ENCODE measurements around the gene ADARB1.
A peak's percentile ranks its signal among the peaks of the same experiment; 100 is the strongest.

The ADARB1 gene

DNA sequence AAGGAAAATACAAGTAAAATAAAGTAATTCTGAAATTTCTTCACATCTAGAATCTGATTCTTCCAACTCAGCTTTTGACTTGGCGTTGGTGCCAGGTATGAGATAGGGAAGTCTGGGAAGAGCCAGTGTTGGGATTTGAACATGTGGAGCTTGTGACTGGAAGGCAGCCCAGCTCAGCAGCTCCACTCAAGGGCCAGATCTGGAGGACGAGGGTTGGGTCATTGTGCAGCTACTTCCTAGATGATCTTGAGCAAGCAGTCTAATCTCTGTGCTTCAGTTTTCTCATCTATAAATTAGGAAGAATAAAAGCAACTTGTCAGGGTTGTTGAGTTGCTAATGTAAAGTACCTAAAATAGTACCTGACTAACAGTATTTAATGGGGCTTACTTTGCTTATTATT, 5.0 kb downstream of the ADARB1 start:
- Mint-ChIP-seq H3K27ac (no peak overlapping the region), H3K4me1 (peaks cover 18% of the 10 kb centered on the region), H3K4me3 (no peak overlapping the region), H3K27me3 (ENCODE audit: low read depth, poor library complexity) (peaks cover 39% of the 10 kb centered on the region), H3K9me3 (no peaks in the 10 kb centered on the region), H3K36me3 (ENCODE audit: low read depth) (peaks cover 5% of the 10 kb centered on the region)
- no peak for DNase-seq
- TF ChIP-seq, protein P1, sequence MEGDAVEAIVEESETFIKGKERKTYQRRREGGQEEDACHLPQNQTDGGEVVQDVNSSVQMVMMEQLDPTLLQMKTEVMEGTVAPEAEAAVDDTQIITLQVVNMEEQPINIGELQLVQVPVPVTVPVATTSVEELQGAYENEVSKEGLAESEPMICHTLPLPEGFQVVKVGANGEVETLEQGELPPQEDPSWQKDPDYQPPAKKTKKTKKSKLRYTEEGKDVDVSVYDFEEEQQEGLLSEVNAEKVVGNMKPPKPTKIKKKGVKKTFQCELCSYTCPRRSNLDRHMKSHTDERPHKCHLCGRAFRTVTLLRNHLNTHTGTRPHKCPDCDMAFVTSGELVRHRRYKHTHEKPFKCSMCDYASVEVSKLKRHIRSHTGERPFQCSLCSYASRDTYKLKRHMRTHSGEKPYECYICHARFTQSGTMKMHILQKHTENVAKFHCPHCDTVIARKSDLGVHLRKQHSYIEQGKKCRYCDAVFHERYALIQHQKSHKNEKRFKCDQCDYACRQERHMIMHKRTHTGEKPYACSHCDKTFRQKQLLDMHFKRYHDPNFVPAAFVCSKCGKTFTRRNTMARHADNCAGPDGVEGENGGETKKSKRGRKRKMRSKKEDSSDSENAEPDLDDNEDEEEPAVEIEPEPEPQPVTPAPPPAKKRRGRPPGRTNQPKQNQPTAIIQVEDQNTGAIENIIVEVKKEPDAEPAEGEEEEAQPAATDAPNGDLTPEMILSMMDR (IDR thresholded peaks at IDR 0.05), result no peak

- Mint-ChIP-seq H3K27ac (peak overlapping the region; percentile 3), H3K9me3 (no peaks in the 10 kb centered on the region), H3K27me3 (ENCODE audit: low read depth, poor library complexity) (peaks cover 37% of the 10 kb centered on the region), H3K4me3 (no peak overlapping the region), H3K4me1 (peaks cover 18% of the 10 kb centered on the region), H3K36me3 (ENCODE audit: low read depth) (peaks cover 5% of the 10 kb centered on the region)
- TF ChIP-seq, protein P1 (IDR thresholded peaks at IDR 0.05), result no peak
- DNase-seq, result no peak
These were observed 5.9 kb downstream of the ADARB1 start for GRCh38 chr21:45080232-45080631.

GRCh38 chr21:45080639-45081414, 6.4 kb downstream of the ADARB1 start:
- Mint-ChIP-seq H3K27me3 (ENCODE audit: low read depth, poor library complexity) (peaks cover 31% of the 10 kb centered on the region), H3K9me3 (no peaks in the 10 kb centered on the region), H3K36me3 (ENCODE audit: low read depth) (peaks cover 5% of the 10 kb centered on the region), H3K27ac (no peak overlapping the region), H3K4me1 (peaks cover 14% of the 10 kb centered on the region), H3K4me3 (no peak overlapping the region)
- TF ChIP-seq, protein P1 (IDR thresholded peaks at IDR 0.05), result no peak
- no peak for DNase-seq

- no peak overlapping the region for H3K27ac Mint-ChIP-seq
- no peak overlapping the region for H3K4me3 Mint-ChIP-seq
- TF ChIP-seq, protein P1 (IDR thresholded peaks at IDR 0.05), result no peak
- H3K4me1 Mint-ChIP-seq, result peaks cover 7% of the 10 kb centered on the region
- peaks cover 5% of the 10 kb centered on the region for H3K36me3 Mint-ChIP-seq (ENCODE audit: low read depth)
- no peak for DNase-seq
- H3K9me3 Mint-ChIP-seq, result no peaks in the 10 kb centered on the region
- peaks cover 24% of the 10 kb centered on the region for H3K27me3 Mint-ChIP-seq (ENCODE audit: low read depth, poor library complexity)
These were observed 7.3 kb downstream of the ADARB1 start for GRCh38 chr21:45081636-45082035.

GRCh38 chr21:45082736-45083135, 8.4 kb downstream of the ADARB1 start:
- Mint-ChIP-seq H3K27me3 (ENCODE audit: low read depth, poor library complexity) (peaks cover 25% of the 10 kb centered on the region), H3K9me3 (no peaks in the 10 kb centered on the region), H3K4me1 (peaks cover 7% of the 10 kb centered on the region), H3K36me3 (ENCODE audit: low read depth) (peaks cover 5% of the 10 kb centered on the region), H3K27ac (peak overlapping the region; percentile 67), H3K4me3 (no peak overlapping the region)
- no peak for DNase-seq
- TF ChIP-seq, protein P1 (IDR thresholded peaks at IDR 0.05), result no peak

GRCh38 chr21:45084121-45084520, 9.7 kb downstream of the ADARB1 start:
- DNase-seq, result no peak
- no peak overlapping the region for H3K27ac Mint-ChIP-seq
- no peak overlapping the region for H3K4me3 Mint-ChIP-seq
- H3K36me3 Mint-ChIP-seq (ENCODE audit: low read depth), result peaks cover 5% of the 10 kb centered on the region
- TF ChIP-seq, protein P1 (IDR thresholded peaks at IDR 0.05), result no peak
- H3K4me1 Mint-ChIP-seq, result peaks cover 7% of the 10 kb centered on the region
- no peaks in the 10 kb centered on the region for H3K9me3 Mint-ChIP-seq
- peaks cover 28% of the 10 kb centered on the region for H3K27me3 Mint-ChIP-seq (ENCODE audit: low read depth, poor library complexity)
